NAMALWA (cell line): ENCODE data around the gene CRYBG1.
A peak's percentile ranks its signal among the peaks of the same experiment; 100 is the strongest.
"Not testable (repeated sequence)": the region's sequence is repeated elsewhere in the genome, so short reads cannot be mapped to it uniquely, and the experiment has no call there.

Source experiments
- DNase-seq: peaks from one replicate; pipeline ENCODE4 v3.0.0-alpha.2; 2015; ENCODE audit warnings: low spot score

Gene CRYBG1

GRCh38 chr6:106501960-106502371 is 141.4 kb downstream of the CRYBG1 start:
- no peak for DNase-seq

- no peak for DNase-seq
These were observed 142.0 kb downstream of the CRYBG1 start for GRCh38 chr6:106502559-106502958.

- DNase-seq = no peak
These were observed 147.8 kb downstream of the CRYBG1 start for GRCh38 chr6:106508277-106508676.

GRCh38 chr6:106508834-106509233 is 148.3 kb downstream of the CRYBG1 start:
- no peak for DNase-seq

GRCh38 chr6:106509420-106510089 is 149.0 kb downstream of the CRYBG1 start:
- DNase-seq = peak; percentile 91

GRCh38 chr6:106510090-106510970 is 149.8 kb downstream of the CRYBG1 start:
- peak; percentile 94 for DNase-seq

- DNase-seq = peak; percentile 63
These were observed 151.0 kb downstream of the CRYBG1 start for GRCh38 chr6:106511288-106512047.

- peak; percentile 88 for DNase-seq
These were observed 151.8 kb downstream of the CRYBG1 start for GRCh38 chr6:106512048-106512967.

GRCh38 chr6:106512968-106513574 is 152.6 kb downstream of the CRYBG1 start:
- DNase-seq = peak; percentile 65

GRCh38 chr6:106513808-106514582 is 153.5 kb downstream of the CRYBG1 start:
- DNase-seq = peak; percentile 63

- DNase-seq = no peak
These were observed 154.0 kb downstream of the CRYBG1 start for GRCh38 chr6:106514583-106514885.

- DNase-seq = not testable (repeated sequence)
These were observed 155.1 kb downstream of the CRYBG1 start for GRCh38 chr6:106515582-106515981.

GRCh38 chr6:106516616-106517015 is 156.1 kb downstream of the CRYBG1 start:
- peak; percentile 39 for DNase-seq

GRCh38 chr6:106517706-106518105 is 157.2 kb downstream of the CRYBG1 start:
- no peak for DNase-seq

GRCh38 chr6:106518748-106519147 is 158.2 kb downstream of the CRYBG1 start:
- no peak for DNase-seq

- DNase-seq = peak; percentile 87
These were observed 159.2 kb downstream of the CRYBG1 start for GRCh38 chr6:106519460-106520394.

- peak; percentile 77 for DNase-seq
These were observed 160.3 kb downstream of the CRYBG1 start for GRCh38 chr6:106520711-106521401.

- DNase-seq = peak; percentile 24
These were observed 162.2 kb downstream of the CRYBG1 start for GRCh38 chr6:106522562-106523250.
